Suprapubic skin (tissue), 3 donors: Measurements from ENCODE around the gene FKBP6.

ENCODE experiments used
- CTCF ChIP-seq, 2 donors: fragments of 200-600 bp in 1 of 2; fragments of 450-650 bp in 1 of 2; sonication (generic) in 1 of 2; IDR thresholded peaks; one replicate each; pipeline ENCODE4 v1.5.1; 2016 to 2019; ENCODE audit warnings: antibody characterized with exemption in 2 of 2, mild to moderate bottlenecking in 1 of 2, moderate library complexity in 1 of 2
- EP300 ChIP-seq: sonication (generic); formaldehyde crosslinking; IDR thresholded peaks from one replicate; pipeline ENCODE4 v1.6.1; 2017; ENCODE audit warnings: antibody characterized with exemption
- POLR2A ChIP-seq, 2 donors: fragments of 450-650 bp; IDR thresholded peaks; one replicate each; pipeline ENCODE4 v1.6.1; 2017; ENCODE audit warnings: antibody characterized with exemption in 2 of 2, mild to moderate bottlenecking in 2 of 2, moderate library complexity in 2 of 2

- TF ChIP-seq CTCF (IDR thresholded peaks at IDR 0.05) (no peak), EP300 (no peak), POLR2A (IDR thresholded peaks at IDR 0.05) (no peak)
Measured at GRCh38 chr7:73314271-73314670, 13.7 kb upstream of the FKBP6 start.
